ENCODE results near the gene HTATIP2. TPM values are rescaled to one million over a fixed set of nuclear protein-coding genes. Genes with fewer than 3 reads are reported as not detected.

Gene HTATIP2
- total RNA-seq, 2 experiments from 2014 or later = 13.9 TPM; not detected in 1

- peaks cover 93% of the 10 kb centered on the region for H3K36me3 ChIP-seq (ENCODE audit: insufficient read depth, low read length)
- POLR2A ChIA-PET = interaction anchor here (0.6 to 1.2 kb wide), 6 partner anchors 9 to 130 kb away, joined by 3 to 6 read pairs (median 4); no protein-coding TSS in a partner anchor
Observed at GRCh38 chr11:20397281-20397680, 33.8 kb downstream of the HTATIP2 start.

GRCh38 chr11:20399498-20399897 lies 36.0 kb downstream of the HTATIP2 start:
- H3K79me2 ChIP-seq (ENCODE audit: insufficient read depth, low read depth, low read length) = peaks cover 18% of the 10 kb centered on the region; the same call in 1 of the 2 replicates
- no peaks in the 10 kb centered on the region for H3K4me1 ChIP-seq (ENCODE audit: insufficient read depth, low read length, poor library complexity, severe bottlenecking)
- 0 out of 2 replicates have a peak, but pooled peaks cover 4% of the 10 kb centered on the region for H4K20me1 ChIP-seq (ENCODE audit: insufficient read depth, low read length)
- POLR2A ChIA-PET = interaction anchor here (0.5 kb wide), 1 partner anchor 246 kb away, joined by 4 read pairs; no protein-coding TSS in a partner anchor
- no peaks in the 10 kb centered on the region for H3K9me3 ChIP-seq (ENCODE audit: low read length)
- no peak for TF ChIP-seq CTCF (conservative IDR thresholded peaks at IDR 0.05; ENCODE audit: low read length)
- TF ChIP-seq EZH2phosphoT487 (IDR thresholded peaks at IDR 0.05; ENCODE audit: borderline replicate concordance, low read depth, low read length) = no peak
- intact Hi-C loops (cut with micrococcal nuclease; ENCODE audit: unreplicated experiment) = loop anchor here (10.0 kb wide), 1 partner anchor 45 kb away; no protein-coding TSS in a partner anchor
- no peaks in the 10 kb centered on the region for H3K9me2 ChIP-seq (ENCODE audit: insufficient read depth, low read length)
- H2AFZ ChIP-seq (ENCODE audit: low read length) = no peak overlapping the region
- no peak overlapping the region for H3K4me3 ChIP-seq (ENCODE audit: low read depth, low read length, poor library complexity, severe bottlenecking)
- DNase-seq (ENCODE audit: low spot score) = no peak
- no peak overlapping the region for H3K27ac ChIP-seq (ENCODE audit: low read depth, low read length, poor library complexity, severe bottlenecking)
- peaks cover 91% of the 10 kb centered on the region for H3K36me3 ChIP-seq (ENCODE audit: insufficient read depth, low read length)
- H3K4me2 ChIP-seq (ENCODE audit: low read length) = no peak overlapping the region
- BruUV-seq (replicated peaks) = no TSS peak
- CTCF ChIA-PET (ENCODE audit: unreplicated experiment) = no interaction called here

More at GRCh38 chr11:20397281-20397680, 33.8 kb downstream of the HTATIP2 start:
- Histone ChIP-seq H3K9me3 (ENCODE audit: low read length) (no peaks in the 10 kb centered on the region), H2AFZ (ENCODE audit: low read length) (no peak overlapping the region), H3K4me3 (ENCODE audit: low read depth, low read length, poor library complexity, severe bottlenecking) (no peak overlapping the region), H3K79me2 (ENCODE audit: insufficient read depth, low read depth, low read length) (peaks cover 21% of the 10 kb centered on the region; the same call in 1 of the 2 replicates), H4K20me1 (ENCODE audit: insufficient read depth, low read length) (0 out of 2 replicates have a peak, but pooled peaks cover 4% of the 10 kb centered on the region), H3K4me1 (ENCODE audit: insufficient read depth, low read length, poor library complexity, severe bottlenecking) (no peaks in the 10 kb centered on the region), H3K9me2 (ENCODE audit: insufficient read depth, low read length) (no peaks in the 10 kb centered on the region), H3K4me2 (ENCODE audit: low read length) (no peak overlapping the region), H3K27ac (ENCODE audit: low read depth, low read length, poor library complexity, severe bottlenecking) (no peak overlapping the region)
- TF ChIP-seq EZH2phosphoT487 (IDR thresholded peaks at IDR 0.05; ENCODE audit: borderline replicate concordance, low read depth, low read length) (no peak), CTCF (conservative IDR thresholded peaks at IDR 0.05; ENCODE audit: low read length) (peak; percentile 76)
- CTCF ChIA-PET (ENCODE audit: unreplicated experiment) = no interaction called here
- intact Hi-C loops (cut with micrococcal nuclease; ENCODE audit: unreplicated experiment) = loop anchor here (10.0 kb wide), 1 partner anchor 48 kb away; no protein-coding TSS in a partner anchor
- peak; percentile 40 for DNase-seq (ENCODE audit: low spot score)
- BruUV-seq (replicated peaks) = no TSS peak

- Histone ChIP-seq H2AFZ (ENCODE audit: low read length) (no peak overlapping the region), H3K9me2 (ENCODE audit: insufficient read depth, low read length) (no peaks in the 10 kb centered on the region), H3K79me2 (ENCODE audit: insufficient read depth, low read depth, low read length) (peaks cover 11% of the 10 kb centered on the region; the same call in 1 of the 2 replicates), H3K9me3 (ENCODE audit: low read length) (no peaks in the 10 kb centered on the region), H3K4me3 (ENCODE audit: low read depth, low read length, poor library complexity, severe bottlenecking) (no peak overlapping the region), H3K36me3 (ENCODE audit: insufficient read depth, low read length) (peaks cover 88% of the 10 kb centered on the region), H3K27ac (ENCODE audit: low read depth, low read length, poor library complexity, severe bottlenecking) (no peak overlapping the region), H3K4me2 (ENCODE audit: low read length) (no peak overlapping the region), H3K4me1 (ENCODE audit: insufficient read depth, low read length, poor library complexity, severe bottlenecking) (no peaks in the 10 kb centered on the region), H4K20me1 (ENCODE audit: insufficient read depth, low read length) (no peaks in the 10 kb centered on the region)
- ChIA-PET CTCF (ENCODE audit: unreplicated experiment) (interaction anchor here (0.5 kb wide), 1 partner anchor 14 kb away, joined by 3 read pairs; no protein-coding TSS in a partner anchor), POLR2A (interaction anchor here (0.7 to 1.7 kb wide), 4 partner anchors 8 to 14 kb away, joined by 3 to 4 read pairs (median 4); no protein-coding TSS in a partner anchor)
- BruUV-seq (replicated peaks) = no TSS peak
- intact Hi-C loops (cut with micrococcal nuclease; ENCODE audit: unreplicated experiment) = no loop called here
- no peak for DNase-seq (ENCODE audit: low spot score)
- TF ChIP-seq CTCF (conservative IDR thresholded peaks at IDR 0.05; ENCODE audit: low read length) (no peak), EZH2phosphoT487 (IDR thresholded peaks at IDR 0.05; ENCODE audit: borderline replicate concordance, low read depth, low read length) (no peak)
Observed at GRCh38 chr11:20403059-20403458, 39.5 kb downstream of the HTATIP2 start.
